ENCODE data around the gene ABCB8. TPM values are rescaled to one million over a fixed set of nuclear protein-coding genes. Genes with fewer than 3 reads are reported as not detected.

Gene ABCB8
- total and polyA plus RNA-seq, 9 of the 15 experiments (the other 6 are each of a cell fraction or from before 2014, with no cell fraction given) = 7.6 to 106 (median 36.3) TPM

DNA sequence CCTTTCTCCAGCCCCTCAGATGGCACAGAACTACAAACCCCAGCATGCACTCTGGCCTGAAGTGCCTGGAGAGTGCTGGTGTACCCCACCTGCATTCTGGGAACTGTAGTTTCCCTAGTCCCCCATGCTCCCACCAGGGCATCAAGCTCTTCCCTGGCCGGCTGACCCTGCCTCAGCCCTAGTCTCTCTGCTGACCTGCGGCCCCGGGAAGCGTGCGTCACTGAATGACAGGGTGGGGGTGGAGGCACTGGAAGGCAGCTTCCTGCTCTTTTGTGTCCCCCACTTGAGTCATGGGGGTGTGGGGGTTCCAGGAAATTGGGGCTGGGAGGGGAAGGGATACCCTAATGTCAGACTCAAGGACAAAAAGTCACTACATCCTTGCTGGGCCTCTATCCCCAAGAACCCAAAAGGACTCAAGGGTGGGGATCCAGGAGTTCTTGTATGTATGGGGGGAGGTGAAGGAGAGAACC is 35.4 kb upstream of the ABCB8 start (continued):
- TF ChIP-seq ZNF592 (IDR thresholded peaks at IDR 0.05) = peak; percentile 92
- peak; percentile 84; the same call in 1 of the 2 replicates for TF ChIP-seq ZNF584 (CRISPR knock-in tag; IDR thresholded peaks at IDR 0.05; ENCODE audit: low read depth)
- peak; percentile 70; the same call in 1 of the 2 replicates for TF ChIP-seq ZNF589 (CRISPR knock-in tag; IDR thresholded peaks at IDR 0.05; ENCODE audit: low read depth)
- TF ChIP-seq HNRNPLL (IDR thresholded peaks at IDR 0.05; ENCODE audit: low read depth, low read length, poor library complexity, severe bottlenecking) = no peak
- no peak for TF ChIP-seq ZBTB26 (CRISPR knock-in tag; IDR thresholded peaks at IDR 0.05)
- peak; percentile 91 for TF ChIP-seq ZNF644 (tag; IDR thresholded peaks at IDR 0.05; ENCODE audit: low read depth)
- TF ChIP-seq, protein P1, sequence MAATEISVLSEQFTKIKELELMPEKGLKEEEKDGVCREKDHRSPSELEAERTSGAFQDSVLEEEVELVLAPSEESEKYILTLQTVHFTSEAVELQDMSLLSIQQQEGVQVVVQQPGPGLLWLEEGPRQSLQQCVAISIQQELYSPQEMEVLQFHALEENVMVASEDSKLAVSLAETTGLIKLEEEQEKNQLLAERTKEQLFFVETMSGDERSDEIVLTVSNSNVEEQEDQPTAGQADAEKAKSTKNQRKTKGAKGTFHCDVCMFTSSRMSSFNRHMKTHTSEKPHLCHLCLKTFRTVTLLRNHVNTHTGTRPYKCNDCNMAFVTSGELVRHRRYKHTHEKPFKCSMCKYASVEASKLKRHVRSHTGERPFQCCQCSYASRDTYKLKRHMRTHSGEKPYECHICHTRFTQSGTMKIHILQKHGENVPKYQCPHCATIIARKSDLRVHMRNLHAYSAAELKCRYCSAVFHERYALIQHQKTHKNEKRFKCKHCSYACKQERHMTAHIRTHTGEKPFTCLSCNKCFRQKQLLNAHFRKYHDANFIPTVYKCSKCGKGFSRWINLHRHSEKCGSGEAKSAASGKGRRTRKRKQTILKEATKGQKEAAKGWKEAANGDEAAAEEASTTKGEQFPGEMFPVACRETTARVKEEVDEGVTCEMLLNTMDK (IDR thresholded peaks at IDR 0.05; ENCODE audit: borderline replicate concordance, insufficient read depth, low read depth, low read length, poor library complexity, severe bottlenecking) = peak; percentile 43
- TF ChIP-seq ZZZ3 (IDR thresholded peaks at IDR 0.05) = no peak
- no peak for TF ChIP-seq ZC3H11A (IDR thresholded peaks at IDR 0.05; ENCODE audit: low read depth, low read length)
- no peak for TF ChIP-seq ZNF121 (CRISPR knock-in tag; conservative IDR thresholded peaks at IDR 0.05)
- no peak for TF ChIP-seq HMBOX1 (IDR thresholded peaks at IDR 0.05)
- peak; percentile 14; the same call in 1 of the 2 replicates for TF ChIP-seq MITF (IDR thresholded peaks at IDR 0.05)
- peak; percentile 69; the same call in 1 of the 2 replicates for TF ChIP-seq L3MBTL2 (IDR thresholded peaks at IDR 0.05)
- no peak for TF ChIP-seq RFX7 (CRISPR knock-in tag; IDR thresholded peaks at IDR 0.05)
- TF ChIP-seq SMAD2 (IDR thresholded peaks at IDR 0.05; ENCODE audit: low read depth, low read length) = no peak
- TF ChIP-seq ZNF224 (CRISPR knock-in tag; IDR thresholded peaks at IDR 0.05) = no peak
- peak; percentile 19; the same call in 1 of the 2 replicates for TF ChIP-seq CBFA2T3 (IDR thresholded peaks at IDR 0.05)

Measured in K562 (cell line).